ENCODE measurements around the gene RNF220. TPM values are rescaled to one million over a fixed set of nuclear protein-coding genes. Genes with fewer than 3 reads are reported as not detected.

The RNF220 gene
- total and polyA plus RNA-seq, 9 of the 15 experiments (the other 6 are each of a cell fraction or from before 2014, with no cell fraction given) = 5.1 to 117 (median 66.9) TPM

- TF ChIP-seq, protein P1, sequence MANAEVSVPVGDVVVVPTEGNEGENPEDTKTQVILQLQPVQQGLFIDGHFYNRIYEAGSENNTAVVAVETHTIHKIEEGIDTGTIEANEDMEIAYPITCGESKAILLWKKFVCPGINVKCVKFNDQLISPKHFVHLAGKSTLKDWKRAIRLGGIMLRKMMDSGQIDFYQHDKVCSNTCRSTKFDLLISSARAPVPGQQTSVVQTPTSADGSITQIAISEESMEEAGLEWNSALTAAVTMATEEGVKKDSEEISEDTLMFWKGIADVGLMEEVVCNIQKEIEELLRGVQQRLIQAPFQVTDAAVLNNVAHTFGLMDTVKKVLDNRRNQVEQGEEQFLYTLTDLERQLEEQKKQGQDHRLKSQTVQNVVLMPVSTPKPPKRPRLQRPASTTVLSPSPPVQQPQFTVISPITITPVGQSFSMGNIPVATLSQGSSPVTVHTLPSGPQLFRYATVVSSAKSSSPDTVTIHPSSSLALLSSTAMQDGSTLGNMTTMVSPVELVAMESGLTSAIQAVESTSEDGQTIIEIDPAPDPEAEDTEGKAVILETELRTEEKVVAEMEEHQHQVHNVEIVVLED (CRISPR knock-in tag; IDR thresholded peaks at IDR 0.05) = peak; percentile 96
- TF ChIP-seq PCBP1 (IDR thresholded peaks at IDR 0.05; ENCODE audit: low read depth, low read length, poor library complexity, severe bottlenecking) = no peak
- no peak for TF ChIP-seq HNRNPUL1 (IDR thresholded peaks at IDR 0.05; ENCODE audit: low read length)
- TF ChIP-seq ZNF780A (CRISPR knock-in tag; IDR thresholded peaks at IDR 0.05) = no peak
- no peak for TF ChIP-seq KAT8 (IDR thresholded peaks at IDR 0.05; ENCODE audit: low read depth)
- no peak for TF ChIP-seq FOXP1 (CRISPR knock-in tag; IDR thresholded peaks at IDR 0.05)
- no peak; the same call in 1 of the 2 replicates for TF ChIP-seq HLTF (IDR thresholded peaks at IDR 0.05)
- TF ChIP-seq, protein P2, sequence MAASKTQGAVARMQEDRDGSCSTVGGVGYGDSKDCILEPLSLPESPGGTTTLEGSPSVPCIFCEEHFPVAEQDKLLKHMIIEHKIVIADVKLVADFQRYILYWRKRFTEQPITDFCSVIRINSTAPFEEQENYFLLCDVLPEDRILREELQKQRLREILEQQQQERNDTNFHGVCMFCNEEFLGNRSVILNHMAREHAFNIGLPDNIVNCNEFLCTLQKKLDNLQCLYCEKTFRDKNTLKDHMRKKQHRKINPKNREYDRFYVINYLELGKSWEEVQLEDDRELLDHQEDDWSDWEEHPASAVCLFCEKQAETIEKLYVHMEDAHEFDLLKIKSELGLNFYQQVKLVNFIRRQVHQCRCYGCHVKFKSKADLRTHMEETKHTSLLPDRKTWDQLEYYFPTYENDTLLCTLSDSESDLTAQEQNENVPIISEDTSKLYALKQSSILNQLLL (CRISPR knock-in tag; IDR thresholded peaks at IDR 0.05; ENCODE audit: borderline replicate concordance) = no peak
- 0 out of 2 replicates have a peak, but pooled peaks have one; percentile 10 for TF ChIP-seq CBFA2T3 (IDR thresholded peaks at IDR 0.05)
- peak; percentile 75 for TF ChIP-seq HCFC1 (IDR thresholded peaks at IDR 0.05; ENCODE audit: low read depth, low read length)
- peak; percentile 55 to 76 for TF ChIP-seq E2F6 (IDR thresholded peaks at IDR 0.05; ENCODE audit: borderline replicate concordance in 1 of 2, extremely low read depth in 1 of 2, insufficient read depth in 1 of 2, insufficient read length in 1 of 2, low read depth in 1 of 2, low read length in 1 of 2, poor library complexity in 1 of 2, severe bottlenecking in 1 of 2)
- TF ChIP-seq GTF2A2 (tag; IDR thresholded peaks at IDR 0.05) = peak; percentile 80; the same call in 1 of the 2 replicates
- no peak for TF ChIP-seq ILK (tag; IDR thresholded peaks at IDR 0.05; ENCODE audit: borderline replicate concordance, low read depth)
- TF ChIP-seq, protein P3, sequence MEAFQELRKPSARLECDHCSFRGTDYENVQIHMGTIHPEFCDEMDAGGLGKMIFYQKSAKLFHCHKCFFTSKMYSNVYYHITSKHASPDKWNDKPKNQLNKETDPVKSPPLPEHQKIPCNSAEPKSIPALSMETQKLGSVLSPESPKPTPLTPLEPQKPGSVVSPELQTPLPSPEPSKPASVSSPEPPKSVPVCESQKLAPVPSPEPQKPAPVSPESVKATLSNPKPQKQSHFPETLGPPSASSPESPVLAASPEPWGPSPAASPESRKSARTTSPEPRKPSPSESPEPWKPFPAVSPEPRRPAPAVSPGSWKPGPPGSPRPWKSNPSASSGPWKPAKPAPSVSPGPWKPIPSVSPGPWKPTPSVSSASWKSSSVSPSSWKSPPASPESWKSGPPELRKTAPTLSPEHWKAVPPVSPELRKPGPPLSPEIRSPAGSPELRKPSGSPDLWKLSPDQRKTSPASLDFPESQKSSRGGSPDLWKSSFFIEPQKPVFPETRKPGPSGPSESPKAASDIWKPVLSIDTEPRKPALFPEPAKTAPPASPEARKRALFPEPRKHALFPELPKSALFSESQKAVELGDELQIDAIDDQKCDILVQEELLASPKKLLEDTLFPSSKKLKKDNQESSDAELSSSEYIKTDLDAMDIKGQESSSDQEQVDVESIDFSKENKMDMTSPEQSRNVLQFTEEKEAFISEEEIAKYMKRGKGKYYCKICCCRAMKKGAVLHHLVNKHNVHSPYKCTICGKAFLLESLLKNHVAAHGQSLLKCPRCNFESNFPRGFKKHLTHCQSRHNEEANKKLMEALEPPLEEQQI (IDR thresholded peaks at IDR 0.05) = no peak
- TF ChIP-seq CC2D1A (IDR thresholded peaks at IDR 0.05) = no peak
- TF ChIP-seq DLX4 (CRISPR knock-in tag; IDR thresholded peaks at IDR 0.05) = no peak
- TF ChIP-seq YBX1 (IDR thresholded peaks at IDR 0.05) = no peak
- no peak for TF ChIP-seq KLF16 (IDR thresholded peaks at IDR 0.05)
- TF ChIP-seq STAT5B (CRISPR knock-in tag; IDR thresholded peaks at IDR 0.05) = no peak
- TF ChIP-seq ZBTB1 (CRISPR knock-in tag; IDR thresholded peaks at IDR 0.05; ENCODE audit: borderline replicate concordance, low read depth) = peak; percentile 69
- no peak for TF ChIP-seq ZNF212 (CRISPR knock-in tag; IDR thresholded peaks at IDR 0.05)
- TF ChIP-seq NELFE (IDR thresholded peaks at IDR 0.05; ENCODE audit: insufficient read depth, insufficient read length) = no peak
Observed at GRCh38 chr1:44631647-44632539, 226.8 kb downstream of the RNF220 start (continued).

All from K562 (cell line).